ENCODE results near the gene PDGFRB.
"Not testable (repeated sequence)": the region's sequence is repeated elsewhere in the genome, so short reads cannot be mapped to it uniquely, and the experiment has no call there.

The PDGFRB gene

DNA sequence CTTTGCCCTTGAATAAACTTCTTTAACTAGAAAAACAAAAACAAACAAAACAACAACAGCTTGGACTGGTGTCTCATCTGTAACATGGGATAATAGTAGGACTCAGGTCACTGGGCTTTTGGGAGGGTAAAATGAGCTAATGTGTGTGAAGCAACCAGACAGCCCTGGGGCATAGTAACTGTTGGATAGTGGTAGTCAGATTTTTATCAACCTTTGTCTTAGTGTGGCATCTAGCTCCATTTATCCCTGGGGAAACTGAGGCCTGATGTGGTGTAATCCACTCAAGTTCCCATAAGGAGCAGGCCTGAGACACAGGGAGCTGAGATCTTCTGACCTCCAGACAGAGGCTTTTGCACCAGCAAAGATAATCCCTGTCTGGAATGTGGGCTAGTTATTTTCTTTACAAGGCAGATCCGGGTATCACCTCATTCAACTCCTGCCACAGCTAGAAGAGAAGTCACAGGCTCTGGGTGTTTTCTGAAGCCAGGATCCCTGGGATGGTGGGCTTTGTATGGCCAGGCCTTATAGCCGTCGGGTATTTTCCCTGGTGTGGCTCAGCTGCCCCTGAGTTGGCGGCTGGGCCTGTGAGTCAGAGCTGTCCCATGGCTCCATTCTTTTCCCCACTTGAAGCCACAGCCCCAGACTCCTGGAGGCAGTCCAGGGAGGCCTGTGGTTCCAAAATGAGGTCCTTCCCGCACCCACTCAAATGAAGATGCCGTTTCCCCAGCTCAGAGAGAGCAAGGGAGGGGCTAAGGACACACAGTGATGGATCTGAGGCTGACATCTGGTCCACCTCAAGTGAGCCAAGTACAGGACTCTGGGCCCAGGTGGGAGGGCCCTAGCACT is 43.2 kb downstream of the PDGFRB start:
- no peak for FAIRE-seq

DNA sequence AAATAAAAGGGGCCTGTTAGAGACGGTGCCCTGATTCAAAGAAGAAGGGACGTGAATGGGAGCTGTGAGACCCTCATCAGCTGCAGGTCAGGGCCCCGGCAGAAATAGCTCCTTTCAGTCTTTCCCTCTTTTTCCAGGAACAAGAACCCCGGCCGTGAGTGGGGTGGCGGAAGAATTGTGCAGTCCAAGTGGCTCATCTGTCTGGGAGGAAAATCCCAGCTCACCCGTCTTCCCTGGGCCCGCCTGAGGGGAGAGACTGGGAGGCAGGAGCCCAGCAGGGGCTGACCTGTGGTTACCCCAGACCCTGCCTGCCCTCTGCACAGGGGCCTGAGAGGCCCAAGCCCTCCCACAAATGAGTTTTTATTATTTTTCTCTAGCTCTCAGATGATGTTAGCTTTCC is 44.5 kb downstream of the PDGFRB start:
- FAIRE-seq = no peak

DNA sequence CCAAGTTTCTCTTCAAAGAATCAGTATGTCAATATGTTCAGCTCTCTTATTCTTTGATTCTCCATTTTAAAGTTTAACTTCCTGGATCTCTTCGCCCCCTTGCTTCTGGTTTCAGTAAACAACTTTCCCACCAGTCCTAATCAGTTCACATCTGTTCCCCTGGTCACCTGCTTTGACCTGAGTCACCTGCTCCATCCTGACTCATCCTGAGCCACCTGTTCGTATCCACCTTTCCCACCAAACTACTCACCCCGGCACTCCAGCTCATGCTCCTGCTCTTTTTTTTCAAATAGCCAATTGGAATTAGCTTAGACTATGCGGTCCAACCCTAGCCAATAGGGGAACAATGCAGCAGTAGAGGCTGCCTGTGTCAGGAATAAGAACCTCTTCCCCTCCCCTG is 45.7 kb downstream of the PDGFRB start:
- FAIRE-seq = no peak

DNA sequence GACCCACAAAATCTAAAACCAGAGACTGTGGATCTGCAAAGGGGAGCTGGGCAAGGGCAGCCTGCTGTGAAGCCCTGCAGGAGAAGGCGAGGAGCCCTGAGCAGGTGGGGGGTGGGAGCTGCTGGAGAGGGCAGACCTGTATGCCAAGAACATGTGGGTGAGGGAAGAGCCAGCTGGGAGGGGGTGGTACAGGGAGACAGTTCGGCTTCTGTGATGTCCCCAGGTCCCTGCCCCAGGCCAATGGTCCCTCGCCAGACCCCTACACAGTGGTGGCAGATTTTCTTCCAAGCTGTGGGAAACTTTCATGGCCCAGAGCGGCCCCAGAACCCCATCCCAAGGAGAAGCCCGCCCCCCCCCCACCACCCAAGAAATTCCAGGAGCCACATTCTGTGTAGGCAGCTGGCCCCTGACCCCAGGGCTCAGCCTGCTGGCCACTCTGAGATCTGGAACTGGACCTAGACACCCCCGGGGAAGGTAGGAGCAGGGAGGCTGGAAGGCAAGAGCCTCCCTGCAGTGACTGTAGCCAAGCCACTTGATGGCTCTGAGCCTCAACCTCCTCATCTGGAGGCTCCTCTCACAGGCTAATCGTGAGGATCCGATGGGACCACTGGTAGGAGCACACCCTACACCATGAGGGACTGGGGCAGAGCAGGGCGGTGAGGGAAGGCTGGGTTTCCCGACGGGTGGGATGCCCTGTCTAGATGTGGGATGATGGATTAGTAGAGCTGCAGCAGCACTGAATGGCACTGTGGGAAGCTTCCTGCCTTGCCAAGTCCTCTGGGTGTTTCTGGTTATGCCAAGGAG is 46.7 kb downstream of the PDGFRB start:
- no peak for FAIRE-seq

DNA sequence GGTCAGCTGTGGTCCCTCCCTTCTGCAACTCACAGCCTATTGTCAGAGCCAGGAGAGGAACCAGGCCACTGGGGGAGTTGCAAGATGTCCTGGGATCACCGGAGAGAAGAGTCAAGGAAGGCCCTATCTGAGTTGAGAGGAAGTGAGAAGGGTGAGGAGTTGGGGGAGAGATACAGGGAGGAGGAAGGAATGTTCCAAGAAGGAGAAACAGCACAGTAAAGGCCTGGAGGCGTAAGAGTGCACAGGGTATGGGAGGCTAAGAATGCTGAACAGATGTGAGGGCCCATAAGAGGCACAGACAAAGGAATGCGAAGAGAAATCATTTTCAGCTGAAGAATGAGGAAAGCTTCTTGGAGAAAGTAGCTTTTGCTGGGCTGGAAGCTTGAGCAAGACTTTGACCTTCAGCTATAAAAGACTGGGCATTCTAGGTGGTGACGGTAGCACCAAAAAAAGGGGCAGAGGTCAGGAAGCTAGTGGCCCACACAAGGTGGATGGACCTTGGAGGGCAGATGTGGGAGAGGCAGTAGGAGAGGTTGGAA is 47.7 kb downstream of the PDGFRB start:
- no peak for FAIRE-seq

DNA sequence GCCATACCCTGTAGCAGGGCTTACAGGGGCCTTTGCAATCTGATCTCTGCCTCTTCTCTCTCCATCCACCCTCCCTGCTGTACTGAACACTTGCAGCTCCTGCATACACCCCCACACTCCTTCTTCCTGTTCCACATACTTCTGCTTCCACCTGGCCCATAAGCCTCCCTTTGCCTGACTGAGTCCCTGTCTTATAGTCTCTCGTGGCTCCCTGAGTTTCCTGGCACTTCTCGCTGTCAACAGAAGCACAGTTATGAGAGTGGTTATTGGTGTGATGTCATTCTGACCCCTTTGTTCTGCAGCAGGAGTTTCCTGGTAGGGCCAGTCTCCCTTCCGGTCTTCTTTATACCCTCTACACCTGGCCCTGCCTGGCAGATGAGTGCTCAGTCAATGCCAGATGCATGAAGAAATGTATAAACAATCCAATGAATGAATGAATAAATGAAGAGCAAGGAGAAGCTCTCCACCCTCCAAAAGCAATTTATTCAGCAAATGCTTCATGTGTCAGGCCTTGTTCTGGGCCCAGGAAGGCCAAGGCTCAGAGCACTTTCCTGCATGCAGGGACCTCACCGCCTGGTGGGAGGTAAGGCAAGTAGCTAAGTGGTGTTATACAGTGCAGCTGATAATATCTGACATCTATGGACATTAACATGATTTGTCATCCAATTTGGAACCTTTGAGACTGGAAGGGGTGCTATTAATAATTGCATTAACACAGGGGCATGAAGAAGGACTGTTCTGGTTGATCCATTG is 48.8 kb downstream of the PDGFRB start:
- no peak for FAIRE-seq

DNA sequence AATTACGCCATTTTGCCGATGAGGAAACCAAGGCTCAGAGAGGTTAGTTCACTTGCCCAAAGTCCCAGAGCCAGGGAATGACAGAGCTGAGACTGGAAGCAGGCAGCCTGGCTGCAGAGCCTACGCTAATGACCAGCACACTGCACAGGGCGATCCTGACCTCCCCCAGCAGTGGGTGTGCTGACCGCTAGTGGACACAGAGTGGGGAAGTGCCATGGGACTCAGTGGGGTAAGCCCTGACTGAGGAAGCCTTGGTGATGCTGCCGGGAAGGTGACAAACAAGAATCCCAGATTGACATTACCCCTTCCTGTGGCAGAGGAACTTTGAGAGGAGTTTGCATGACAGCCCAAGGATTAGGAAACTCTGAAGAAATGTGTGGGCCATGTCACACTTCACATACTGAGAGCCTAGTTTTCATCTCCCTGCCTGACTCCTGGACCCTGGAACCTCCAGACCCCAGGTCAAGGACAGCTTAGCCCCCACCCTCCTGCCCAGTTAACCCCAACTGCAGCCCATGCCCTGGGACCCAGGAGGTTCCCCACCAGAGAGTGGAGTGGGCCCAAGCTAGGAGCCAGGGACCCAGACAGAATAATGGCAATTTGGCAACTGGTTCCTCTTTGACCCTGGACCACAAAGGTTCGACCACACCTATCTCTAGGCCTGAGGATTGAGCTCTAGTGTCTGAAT is 49.6 kb downstream of the PDGFRB start:
- FAIRE-seq = no peak

DNA sequence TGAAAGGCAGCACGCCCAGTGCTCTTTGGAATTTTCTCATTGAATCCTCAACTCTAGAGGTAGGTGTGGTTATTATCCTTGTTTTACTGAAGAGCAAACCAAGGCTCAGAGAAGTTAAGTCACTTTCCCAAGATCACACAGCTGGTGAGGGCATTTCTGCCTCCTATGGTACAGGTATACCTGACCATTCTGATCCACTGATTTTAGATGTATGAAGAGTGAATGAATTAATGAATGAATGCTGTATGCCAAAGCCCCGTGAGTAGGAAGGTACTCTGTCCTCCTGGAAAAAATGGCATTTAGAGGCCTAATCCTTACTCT is 51.1 kb downstream of the PDGFRB start:
- FAIRE-seq = no peak

DNA sequence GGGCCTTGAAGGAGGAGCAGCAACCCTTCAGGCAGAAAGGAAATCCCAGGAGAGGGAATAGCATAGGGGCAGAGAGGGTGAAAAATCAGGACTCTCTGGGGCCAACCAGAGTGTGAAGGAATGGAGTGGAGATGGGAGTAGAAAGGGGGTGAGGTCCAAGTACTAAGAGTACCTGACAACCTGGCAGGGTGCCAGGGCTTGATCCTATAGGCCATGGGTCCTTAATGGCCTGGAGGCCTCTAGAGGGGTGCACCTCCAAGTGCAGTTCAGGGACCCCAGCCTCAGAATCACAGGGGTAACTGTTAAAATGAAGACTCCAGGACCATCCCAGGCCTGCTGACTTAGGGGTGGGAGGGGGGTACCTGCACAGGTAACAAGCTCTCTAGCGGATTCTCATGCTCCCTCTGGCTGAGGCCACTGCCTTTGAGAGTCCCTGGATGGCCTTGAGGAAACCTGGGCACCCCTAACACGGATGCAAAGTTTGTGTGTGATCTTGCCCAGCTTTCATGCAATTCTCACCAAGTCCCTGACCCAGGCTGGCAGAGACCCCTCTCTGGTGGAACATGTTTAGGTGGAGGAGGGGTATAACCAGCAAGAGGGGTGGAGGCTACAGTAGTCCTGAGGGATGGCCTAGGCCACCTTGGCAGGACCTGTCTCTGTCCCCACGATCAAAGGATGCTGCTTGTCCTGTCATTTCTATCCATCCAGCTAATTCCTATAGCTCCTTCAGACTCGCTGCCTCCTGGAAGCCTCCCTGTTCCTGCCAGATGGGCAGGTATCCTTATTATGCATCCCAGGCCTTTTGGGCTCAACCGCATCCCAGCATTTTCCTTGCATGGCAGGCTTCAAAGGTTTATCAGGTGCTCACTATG is 51.7 kb downstream of the PDGFRB start:
- no peak for FAIRE-seq

DNA sequence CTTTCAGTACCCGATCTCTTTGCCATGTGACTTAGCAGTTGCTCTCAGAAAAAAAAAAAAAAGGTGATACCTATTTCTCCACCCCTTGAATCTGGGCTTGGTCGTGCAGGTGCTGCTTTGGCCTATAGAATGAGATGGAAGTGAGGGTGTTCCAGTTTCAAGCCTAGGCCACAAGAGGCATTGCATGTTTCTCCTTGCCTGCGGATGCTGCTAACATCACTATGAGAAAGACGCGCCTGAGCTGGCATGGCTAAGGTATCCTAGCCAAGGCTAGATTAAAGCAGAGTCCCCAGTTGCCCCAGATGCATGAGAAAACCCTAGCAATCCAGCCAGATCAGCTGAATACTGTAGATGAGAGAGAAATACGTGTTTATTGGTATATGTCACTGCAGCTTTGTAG is 54.6 kb downstream of the PDGFRB start:
- no peak for FAIRE-seq

DNA sequence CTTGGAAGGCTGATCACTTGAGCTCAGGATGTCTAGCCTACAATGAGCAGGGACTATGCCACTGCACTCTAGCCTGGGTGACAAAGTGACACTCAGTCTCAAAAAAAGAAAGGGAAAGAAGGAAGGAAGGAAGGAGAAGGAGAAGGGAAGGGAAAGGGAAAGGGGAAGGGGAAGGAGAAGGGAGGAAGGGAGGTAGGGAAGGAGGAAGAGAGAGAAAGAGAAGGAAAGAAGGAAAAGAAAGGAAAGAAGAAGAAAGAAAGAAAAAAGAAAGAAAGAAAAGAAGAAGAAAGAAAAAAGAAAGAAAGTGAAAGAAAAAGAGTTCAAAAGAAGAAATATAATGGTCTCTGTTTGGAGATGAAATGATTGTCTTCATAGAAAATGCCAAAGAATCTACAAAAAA is 58.5 kb downstream of the PDGFRB start:
- FAIRE-seq = no peak

DNA sequence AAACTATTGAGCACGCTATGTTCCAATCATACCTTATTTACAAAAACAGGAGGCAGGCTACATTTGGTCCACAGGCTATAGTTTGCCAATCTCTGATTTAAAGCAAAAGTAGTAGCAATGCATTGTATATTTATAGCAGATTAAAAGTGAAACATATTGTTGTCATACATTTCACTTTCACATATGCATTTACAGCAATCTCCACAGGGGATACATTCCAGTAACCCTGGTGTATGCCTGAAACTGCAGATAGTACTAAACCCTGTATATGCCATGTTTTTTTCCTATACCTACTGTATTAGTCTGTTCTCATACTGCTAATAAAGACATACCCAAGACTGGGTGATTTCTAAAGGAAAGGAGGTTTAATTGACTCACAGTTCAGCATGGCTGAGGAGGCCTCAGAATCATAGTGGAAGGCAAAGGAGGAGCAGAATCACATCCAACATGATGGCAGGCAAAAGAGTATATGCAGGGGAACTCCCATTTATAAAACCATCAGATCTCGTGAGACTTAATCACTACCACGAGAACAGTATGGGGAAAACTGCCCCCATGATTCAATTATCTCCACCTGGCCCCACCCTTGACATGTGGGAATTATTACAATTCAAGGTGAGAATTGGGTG is 63.4 kb downstream of the PDGFRB start:
- FAIRE-seq = no peak

DNA sequence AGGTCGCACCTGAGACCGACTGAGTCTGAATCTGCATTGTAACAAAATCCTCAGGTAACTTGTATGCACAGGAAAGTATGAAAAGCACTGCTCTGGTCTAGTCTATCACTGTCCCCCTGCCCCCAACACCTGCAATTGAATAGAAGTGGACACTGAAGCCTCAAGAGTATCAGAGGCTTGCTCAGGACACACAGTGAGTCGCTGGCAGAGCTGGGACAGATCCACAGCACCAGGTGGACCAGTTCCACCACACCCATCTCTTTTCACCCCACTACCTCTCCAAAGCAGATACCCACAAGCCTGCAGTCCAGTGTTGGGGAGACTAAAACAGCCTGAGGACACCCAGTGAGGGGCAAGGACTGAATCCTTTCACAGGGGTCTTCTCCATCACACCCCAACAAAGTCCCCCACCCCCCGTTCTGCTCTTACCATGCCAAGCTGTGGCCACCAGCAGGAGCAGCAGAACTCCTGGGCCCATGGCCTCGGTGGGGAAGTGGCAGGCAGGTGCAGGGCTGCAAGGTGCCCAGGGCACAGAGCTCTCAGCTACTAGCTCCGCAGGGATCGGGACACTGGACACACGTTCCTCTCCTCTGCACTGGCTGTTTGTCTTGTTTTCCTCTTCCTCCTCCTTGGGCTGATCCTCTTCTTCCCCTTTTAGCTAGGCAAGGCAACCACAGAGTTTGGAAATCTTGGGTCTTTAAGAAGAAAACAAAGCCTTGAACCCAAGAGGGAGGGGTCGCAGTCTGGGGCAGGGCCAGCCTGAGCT is 69.5 kb downstream of the PDGFRB start, which contains the start of gene CSF1R:
Gene CSF1R, minus strand, starts transcription at position 605 of the 766 bp plus-strand sequence. Its CDS starts 127 bp downstream, at position 478.
- FAIRE-seq = no peak

DNA sequence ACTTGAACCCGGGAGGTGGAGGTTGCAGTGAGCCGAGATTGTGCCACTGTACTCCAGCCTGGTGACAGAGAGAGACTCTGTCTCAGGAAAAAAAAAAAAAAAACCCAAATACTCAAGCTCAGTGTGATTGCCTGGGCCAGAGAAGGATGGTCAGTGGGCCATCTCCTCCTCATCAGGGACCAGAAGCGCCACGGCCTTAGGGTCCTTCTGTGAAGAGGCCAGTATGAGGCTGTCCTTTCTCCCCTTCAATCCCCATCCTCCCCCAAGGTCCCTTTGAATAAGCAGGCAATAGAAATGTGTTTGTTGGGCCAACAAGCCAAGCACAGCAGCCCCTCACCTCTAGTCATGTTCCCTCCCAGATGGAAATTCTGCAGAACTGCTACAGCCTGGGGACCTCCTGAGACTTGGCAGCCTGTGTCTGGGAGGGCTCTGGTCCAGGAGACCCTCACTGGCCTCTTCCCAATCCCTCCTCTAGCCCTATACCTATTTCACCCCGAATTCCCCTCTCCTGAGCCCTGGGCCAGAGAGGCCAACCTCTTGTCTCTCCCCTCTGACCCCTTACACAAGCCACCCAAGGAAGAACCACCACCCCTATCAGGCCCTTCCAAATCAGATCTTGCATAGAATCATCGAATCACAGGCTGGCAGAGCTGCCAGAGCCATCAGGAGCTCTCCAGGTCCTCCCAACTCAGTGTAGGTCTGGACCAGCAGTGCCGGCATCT is 70.3 kb downstream of the PDGFRB start:
- FAIRE-seq = no peak

DNA sequence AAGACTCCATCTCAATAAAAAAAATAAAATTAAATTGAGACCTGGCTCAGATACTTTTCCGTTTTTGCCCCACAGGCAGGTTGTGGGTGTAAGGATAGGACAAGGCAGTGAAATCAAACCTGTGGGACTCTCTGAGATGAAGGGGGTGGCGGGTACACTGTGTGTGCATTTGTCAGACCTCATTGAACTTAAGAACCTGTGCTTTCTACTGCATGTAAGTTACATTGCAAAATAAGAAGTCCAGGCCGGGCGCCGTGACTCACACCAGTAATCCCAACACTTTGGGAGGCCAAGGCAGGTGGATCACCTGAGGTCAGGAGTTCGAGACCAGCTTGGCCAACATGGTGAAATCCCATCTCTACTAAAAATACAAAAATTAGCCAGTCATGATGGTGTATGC is 70.9 kb downstream of the PDGFRB start:
- FAIRE-seq = not testable (repeated sequence)

DNA sequence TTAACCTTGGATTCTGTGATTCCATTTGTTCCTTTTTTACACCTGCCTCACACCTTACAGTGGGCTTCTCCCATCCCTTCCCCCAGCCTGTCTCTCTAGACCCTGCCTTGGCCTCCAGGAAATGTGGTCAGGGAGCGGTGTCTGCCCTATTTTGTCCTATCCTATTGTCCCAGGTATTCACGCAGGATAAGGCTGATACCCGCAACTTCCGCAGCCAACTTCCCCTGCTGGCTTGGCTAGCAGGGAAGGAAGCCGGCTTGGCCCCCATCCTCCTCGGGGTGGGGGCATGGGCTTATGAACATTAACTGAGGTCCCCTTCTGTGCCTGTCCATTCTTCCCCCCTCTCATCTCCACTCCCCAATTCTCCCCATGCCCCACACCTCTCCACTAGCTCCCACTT is 72.8 kb downstream of the PDGFRB start:
- FAIRE-seq = no peak

DNA sequence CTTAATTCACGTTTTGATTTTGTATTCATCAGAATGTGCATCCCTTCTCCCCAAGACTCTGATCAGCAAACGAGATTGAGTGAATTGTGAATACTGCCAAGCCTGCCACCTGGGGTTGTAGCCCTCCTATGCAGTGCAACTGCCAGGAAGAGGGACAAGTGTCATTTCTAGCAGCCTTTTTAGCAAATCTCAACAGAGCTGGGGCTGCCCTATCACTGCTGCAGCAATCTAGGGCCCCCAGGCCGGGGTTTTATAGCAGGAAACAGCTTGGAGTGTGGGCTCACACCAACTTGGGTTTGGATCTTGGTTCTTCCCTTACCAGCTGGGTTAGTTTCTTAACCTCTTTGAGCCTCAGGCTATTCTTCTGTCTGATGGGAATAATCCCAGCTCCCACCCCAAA is 73.3 kb downstream of the PDGFRB start:
- no peak for FAIRE-seq

DNA sequence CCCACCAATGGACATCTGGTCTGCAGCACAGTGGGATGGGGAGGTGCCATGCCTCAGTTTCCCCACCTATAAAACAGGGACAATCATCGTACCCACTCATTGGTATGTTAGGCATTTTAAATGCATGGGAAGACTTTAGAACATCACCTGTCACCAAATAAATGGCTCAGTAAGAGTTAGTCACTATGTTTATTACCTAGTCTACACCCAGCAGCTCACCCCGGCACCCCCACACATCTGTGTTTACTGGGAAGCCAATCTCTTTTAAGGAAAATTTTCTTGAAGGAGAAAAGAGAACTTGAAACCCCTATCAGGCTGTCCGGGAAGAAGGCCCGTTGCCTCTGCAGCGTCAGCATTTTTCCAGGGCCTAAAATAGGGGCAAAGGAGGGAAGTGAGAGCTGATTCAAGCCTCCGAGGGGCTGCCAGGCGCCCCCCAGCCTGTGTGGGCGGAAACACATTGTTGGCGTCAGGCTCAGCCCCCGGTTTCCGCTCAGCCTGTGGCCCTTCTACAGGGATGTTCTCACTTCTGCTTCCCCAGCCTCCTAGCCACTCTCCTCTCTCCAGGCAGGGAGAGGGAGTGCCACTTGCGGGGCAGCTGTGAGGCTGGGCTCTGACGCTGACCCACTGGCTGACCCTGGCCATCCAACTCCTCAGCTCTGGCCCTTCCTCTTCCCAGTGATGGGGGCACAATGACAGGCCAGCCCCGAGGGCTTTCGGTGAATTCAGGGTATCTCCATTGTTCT is 73.9 kb downstream of the PDGFRB start:
- FAIRE-seq = no peak
